HEK293T (cell line): ENCODE measurements around the gene MAD2L1BP.

Experiments
- ARNT ChIP-seq: fragments of 450-650 bp; IDR thresholded peaks from 2 replicates; pipeline ENCODE4 v1.6.1; 2017; ENCODE audit warnings: mild to moderate bottlenecking
- CTBP1 ChIP-seq: fragments of 450-650 bp; IDR thresholded peaks from 2 replicates; pipeline ENCODE4 v1.6.1; 2016; ENCODE audit warnings: borderline replicate concordance
- FOXA1 ChIP-seq: fragments of 450-650 bp; IDR thresholded peaks from 2 replicates; pipeline ENCODE4 v1.6.1; 2016; ENCODE audit warnings: mild to moderate bottlenecking
- FOXK2 ChIP-seq: fragments of 450-650 bp; IDR thresholded peaks from 2 replicates; pipeline ENCODE4 v1.6.1; 2016; ENCODE audit warnings: mild to moderate bottlenecking
- FOXM1 ChIP-seq: fragments of 450-650 bp; IDR thresholded peaks from 2 replicates; pipeline ENCODE4 v1.6.1; 2017; ENCODE audit warnings: mild to moderate bottlenecking, borderline replicate concordance
- HDGF ChIP-seq: fragments of 450-650 bp; IDR thresholded peaks from 2 replicates; pipeline ENCODE4 v1.6.1; 2017; ENCODE audit warnings: antibody characterized with exemption, borderline replicate concordance
- NFRKB ChIP-seq: fragments of 450-650 bp; IDR thresholded peaks from 2 replicates; pipeline ENCODE4 v1.6.1; 2016; ENCODE audit warnings: mild to moderate bottlenecking, moderate library complexity
- TF ChIP-seq, protein P1 (sequence below): fragments of 450-650 bp; IDR thresholded peaks from 2 replicates; pipeline ENCODE4 v1.6.1; 2016

DNA sequence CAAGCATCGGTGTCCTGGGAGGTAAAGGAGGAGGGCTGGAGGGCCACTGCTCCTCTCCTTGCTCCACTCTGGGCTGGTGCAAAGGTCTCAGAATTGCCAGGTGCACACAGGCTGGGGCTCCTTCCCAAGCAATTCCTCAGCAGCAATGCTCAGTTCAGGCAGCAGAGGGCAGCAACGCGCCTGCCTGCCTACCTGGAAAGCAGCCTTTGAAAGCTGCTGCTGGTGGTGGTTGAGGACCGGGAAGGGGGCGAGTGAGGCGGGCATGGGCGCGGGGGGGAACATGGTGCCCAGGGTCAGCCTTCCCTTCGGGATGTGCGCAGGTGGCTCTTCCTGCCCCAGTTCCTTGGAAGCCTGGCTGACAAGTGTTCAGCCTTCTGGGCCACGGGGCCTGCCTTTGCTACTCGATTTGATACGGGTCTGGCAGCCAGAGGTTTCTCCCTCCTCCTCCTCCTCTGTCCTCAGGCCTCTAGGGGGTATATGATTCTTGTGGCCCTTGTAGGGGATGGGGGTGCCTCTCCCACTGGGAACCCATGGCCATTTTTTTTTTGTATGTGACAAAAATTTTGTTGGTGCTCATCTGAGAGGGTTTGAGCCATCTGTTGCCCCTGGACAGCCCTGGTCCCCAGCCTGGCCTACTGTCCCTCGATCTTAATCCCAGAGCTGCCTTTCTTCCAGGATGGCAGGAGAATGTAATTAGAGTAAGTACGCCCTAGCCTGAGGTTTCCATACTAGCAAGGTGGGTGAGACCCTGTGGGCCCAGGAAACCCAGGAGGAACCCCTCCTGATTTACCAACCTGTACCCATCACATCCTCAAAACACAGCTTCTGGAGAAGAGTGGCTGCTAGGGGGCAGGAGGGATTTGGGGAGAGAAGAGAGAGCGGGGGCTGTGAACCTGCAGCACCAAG, 31.9 kb downstream of the MAD2L1BP start:
- TF ChIP-seq FOXA1 (no peak), FOXM1 (no peak), NFRKB (no peak), ARNT (no peak), CTBP1 (no peak), FOXK2 (no peak), HDGF (no peak)
- TF ChIP-seq, protein P1, sequence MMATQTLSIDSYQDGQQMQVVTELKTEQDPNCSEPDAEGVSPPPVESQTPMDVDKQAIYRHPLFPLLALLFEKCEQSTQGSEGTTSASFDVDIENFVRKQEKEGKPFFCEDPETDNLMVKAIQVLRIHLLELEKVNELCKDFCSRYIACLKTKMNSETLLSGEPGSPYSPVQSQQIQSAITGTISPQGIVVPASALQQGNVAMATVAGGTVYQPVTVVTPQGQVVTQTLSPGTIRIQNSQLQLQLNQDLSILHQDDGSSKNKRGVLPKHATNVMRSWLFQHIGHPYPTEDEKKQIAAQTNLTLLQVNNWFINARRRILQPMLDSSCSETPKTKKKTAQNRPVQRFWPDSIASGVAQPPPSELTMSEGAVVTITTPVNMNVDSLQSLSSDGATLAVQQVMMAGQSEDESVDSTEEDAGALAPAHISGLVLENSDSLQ = no peak
